C4-2B (cell line): ENCODE data around the gene CARMIL1.

Experiments
- H3K27ac ChIP-seq: fragments of 450-650 bp; 2 replicates; pipeline ENCODE4 v1.5.1; 2017
- ZFX ChIP-seq: fragments of 450-650 bp; IDR thresholded peaks from 2 replicates; pipeline ENCODE4 v1.6.1; 2017
- TF ChIP-seq, protein P1 (sequence below): fragments of 450-650 bp; conservative IDR thresholded peaks from 2 replicates; pipeline ENCODE4 v1.5.1; 2017; ENCODE audit warnings: mild to moderate bottlenecking

The CARMIL1 gene

DNA sequence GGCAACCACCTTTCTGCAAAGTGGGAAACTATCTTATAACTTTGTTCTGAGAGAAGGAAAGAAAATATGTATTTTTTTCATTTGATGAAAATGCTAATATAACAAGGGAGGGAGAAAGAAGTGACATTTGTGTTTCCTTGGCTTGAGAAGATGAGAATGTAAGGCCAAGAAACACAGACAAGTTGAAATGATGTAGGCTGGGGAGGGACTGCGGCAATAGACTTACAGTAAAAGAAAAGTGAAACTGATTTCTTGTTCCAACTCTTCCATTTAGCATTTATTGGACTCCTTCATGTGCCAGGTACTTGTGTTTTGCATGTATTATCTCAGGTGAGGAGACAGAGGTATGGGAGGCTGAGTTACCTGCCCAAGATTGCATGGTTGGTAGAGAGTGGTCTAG lies 130.9 kb downstream of the CARMIL1 start:
- H3K27ac ChIP-seq, result no peak overlapping the region
- TF ChIP-seq, protein P1, sequence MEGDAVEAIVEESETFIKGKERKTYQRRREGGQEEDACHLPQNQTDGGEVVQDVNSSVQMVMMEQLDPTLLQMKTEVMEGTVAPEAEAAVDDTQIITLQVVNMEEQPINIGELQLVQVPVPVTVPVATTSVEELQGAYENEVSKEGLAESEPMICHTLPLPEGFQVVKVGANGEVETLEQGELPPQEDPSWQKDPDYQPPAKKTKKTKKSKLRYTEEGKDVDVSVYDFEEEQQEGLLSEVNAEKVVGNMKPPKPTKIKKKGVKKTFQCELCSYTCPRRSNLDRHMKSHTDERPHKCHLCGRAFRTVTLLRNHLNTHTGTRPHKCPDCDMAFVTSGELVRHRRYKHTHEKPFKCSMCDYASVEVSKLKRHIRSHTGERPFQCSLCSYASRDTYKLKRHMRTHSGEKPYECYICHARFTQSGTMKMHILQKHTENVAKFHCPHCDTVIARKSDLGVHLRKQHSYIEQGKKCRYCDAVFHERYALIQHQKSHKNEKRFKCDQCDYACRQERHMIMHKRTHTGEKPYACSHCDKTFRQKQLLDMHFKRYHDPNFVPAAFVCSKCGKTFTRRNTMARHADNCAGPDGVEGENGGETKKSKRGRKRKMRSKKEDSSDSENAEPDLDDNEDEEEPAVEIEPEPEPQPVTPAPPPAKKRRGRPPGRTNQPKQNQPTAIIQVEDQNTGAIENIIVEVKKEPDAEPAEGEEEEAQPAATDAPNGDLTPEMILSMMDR, result no peak
- TF ChIP-seq ZFX, result no peak

DNA sequence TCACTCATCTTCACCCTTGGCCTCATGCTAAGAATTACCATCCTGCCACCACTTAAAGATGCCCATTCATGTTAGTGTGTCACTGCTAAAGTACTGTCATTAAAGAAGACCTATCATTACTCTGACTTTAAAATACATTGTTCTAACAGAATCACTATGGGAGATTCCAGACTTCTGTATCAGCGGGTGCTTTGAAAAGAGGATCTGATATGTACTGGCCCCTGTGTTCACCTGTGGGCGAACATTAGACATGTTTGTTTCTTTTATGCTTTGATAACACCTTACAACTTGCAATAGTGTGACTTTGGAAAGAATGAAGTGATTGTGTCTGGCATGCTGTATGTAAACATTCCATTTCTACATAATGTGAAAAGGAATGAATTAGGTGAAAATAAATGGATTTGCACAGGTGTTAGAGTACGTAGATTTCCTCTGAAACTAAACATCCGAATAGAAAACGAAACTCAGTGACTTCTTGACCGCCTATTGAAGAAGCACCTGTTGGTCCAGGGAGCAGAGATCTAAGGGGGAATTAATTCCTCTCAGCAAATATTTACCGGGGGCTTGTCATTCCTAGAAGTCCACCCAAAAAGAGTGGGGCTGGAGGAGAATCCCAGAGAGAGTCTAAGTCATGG lies 132.3 kb downstream of the CARMIL1 start:
- no peak overlapping the region for H3K27ac ChIP-seq
- TF ChIP-seq, protein P1, result no peak
- TF ChIP-seq ZFX, result no peak

DNA sequence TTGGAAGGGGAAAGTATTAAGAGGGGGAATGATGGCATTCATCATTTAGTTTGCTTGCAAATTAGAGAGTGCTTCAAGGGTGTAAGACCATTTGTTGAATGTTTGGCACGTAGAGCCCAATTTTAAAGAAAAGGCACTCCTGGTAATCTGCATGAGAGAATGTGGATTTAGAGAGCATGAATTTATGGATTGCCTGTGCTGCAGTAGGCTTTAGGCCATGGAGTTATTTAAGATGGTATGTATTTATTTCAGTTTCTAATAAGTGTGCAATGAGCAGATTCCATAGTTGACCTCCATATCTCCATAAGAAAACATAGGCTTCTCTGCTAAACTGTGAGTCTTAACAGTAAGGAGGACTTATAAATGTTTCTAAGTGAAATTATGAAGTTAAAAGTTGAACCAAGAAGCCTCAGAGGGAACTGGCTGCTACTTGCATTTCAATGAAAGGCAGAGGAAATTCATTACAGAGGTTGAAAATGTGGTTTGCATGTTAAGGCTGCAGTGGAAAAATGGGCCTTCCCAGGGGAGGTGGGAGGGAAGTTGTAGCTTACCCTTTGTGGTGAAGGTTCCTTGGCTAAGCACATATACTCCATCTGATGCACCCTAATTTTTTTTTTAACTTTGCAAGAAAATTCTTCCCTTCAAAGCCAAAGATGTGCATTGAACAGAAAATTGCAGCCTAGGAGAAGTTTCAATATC lies 134.2 kb downstream of the CARMIL1 start:
- TF ChIP-seq, protein P1, result no peak
- TF ChIP-seq ZFX, result no peak
- no peak overlapping the region for H3K27ac ChIP-seq

DNA sequence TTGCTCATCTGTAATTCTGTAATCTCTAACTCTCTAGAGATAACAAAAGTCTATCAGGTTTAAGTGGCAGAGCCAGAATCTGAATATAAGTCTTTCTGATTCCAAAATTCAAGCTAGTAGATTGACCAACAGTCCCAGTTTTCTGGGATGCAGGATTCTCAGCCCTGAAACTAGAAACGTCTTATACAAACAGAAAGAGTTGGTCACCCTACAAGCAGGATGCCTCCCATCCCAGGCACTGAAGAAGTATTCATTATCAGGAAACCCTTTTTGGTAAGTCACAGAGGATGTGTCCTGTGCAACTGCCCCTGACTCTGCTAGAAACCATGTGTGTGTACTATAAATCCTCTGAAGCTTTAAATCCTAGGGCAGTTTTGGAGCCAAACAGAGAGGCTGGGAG lies 135.0 kb downstream of the CARMIL1 start:
- H3K27ac ChIP-seq, result no peak overlapping the region
- TF ChIP-seq, protein P1, result no peak
- no peak for TF ChIP-seq ZFX

DNA sequence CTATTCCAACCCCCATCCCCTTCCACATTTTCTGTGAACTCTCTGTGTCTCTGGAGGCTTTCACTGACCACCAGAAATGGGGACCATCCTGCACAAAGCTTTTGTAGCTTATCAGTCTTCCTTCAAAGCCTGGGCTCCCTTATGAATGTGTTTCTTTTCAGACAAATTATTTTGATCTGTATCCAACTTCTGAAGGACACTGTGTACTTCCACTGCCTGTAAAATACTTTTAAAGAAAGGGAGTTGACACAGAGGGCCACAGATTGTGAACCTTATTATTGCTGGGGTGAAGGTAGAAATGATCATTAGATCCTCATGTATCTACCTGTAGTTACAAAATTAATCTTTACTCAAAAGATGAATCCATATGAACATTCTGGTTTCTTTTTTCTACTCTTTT lies 135.6 kb downstream of the CARMIL1 start:
- TF ChIP-seq, protein P1, result no peak
- TF ChIP-seq ZFX, result no peak
- no peak overlapping the region for H3K27ac ChIP-seq

DNA sequence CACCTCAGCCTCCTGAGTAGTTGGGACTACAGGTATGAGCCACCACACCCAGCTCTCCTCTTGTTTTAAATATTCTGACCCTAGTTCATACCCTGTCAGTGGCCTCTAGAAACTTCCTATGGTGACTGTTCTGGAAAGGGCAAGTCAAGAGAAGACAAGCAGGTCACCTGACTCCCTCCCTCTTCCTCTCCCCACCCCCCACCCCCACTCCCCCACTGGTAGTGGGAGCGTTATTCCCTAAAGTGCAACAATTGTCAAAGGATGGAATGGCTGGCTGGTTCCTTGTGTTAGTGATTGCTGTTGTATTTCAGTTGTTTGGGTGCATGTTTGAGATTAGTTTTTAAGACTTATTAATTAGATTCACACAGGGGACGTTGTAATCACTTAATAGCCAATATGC lies 136.1 kb downstream of the CARMIL1 start:
- TF ChIP-seq, protein P1, result no peak
- no peak for TF ChIP-seq ZFX
- no peak overlapping the region for H3K27ac ChIP-seq

DNA sequence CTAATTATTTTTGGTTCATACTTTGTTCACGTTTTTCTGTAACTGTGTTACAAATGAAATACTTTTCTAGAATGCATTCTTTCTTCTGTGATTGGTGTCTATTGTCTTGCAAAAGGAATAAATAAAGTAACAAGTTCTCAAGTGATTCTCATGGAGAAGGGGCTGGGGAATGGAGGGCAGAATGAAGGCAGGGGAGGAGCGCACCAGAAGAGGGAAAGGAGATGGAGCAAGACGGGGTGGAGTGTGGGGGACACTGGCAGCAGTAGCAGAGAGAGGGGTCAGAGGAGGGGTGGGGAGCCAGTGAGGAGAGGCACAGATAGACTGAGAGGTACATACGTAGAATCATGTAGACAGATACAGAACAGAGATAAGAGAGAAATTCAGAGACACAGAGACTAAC lies 136.5 kb downstream of the CARMIL1 start:
- TF ChIP-seq, protein P1, result no peak
- TF ChIP-seq ZFX, result no peak
- no peak overlapping the region for H3K27ac ChIP-seq
